A549 (cell line): ENCODE results near the gene TNIK. TPM values are rescaled to one million over a fixed set of nuclear protein-coding genes. Genes with fewer than 3 reads are reported as not detected.

ENCODE experiments used
- ATAC-seq, 2 experiments: fragments of 200-7000 bp in 1 of 2; fragments of >200 bp in 1 of 2; cut with Nextera tagmentation in 1 of 2; cut with Tn5 transposase in 1 of 2; 3 replicates each; pipeline versions ENCODE4 v1.8.0 to v1.9.1; 2018 to 2020; ENCODE audit warnings: mild to moderate bottlenecking in 1 of 2, moderate library complexity in 1 of 2
- CTCF ChIA-PET: fragments of 300-600 bp; sonication (Branson Sonifier 250); formaldehyde crosslinking; extraction: SDS; loops from one replicate; lab custom pipeline; 2021; ENCODE audit warnings: antibody characterized with exemption, inconsistent platforms; lab: Yijun Ruan, JAX
- POLR2A ChIA-PET: fragments of 350-600 bp; formaldehyde crosslinking; extraction: SDS; loops from one replicate; lab custom pipeline; 2021; ENCODE audit warnings: antibody characterized with exemption, inconsistent platforms; lab: Yijun Ruan, JAX
- DNase-seq, 2 experiments: peaks; one replicate each; pipeline versions ENCODE4 v3.0.0 to v3.0.0-alpha.2; 2011 to 2016; ENCODE audit warnings: low read depth in 1 of 2, low spot score in 1 of 2
- FAIRE-seq: peaks from 2 replicates; lab custom pipeline; 2011; peaks lifted over from hg19 to GRCh38; lab: Jason Lieb, UNC
- H3K27ac ChIP-seq, 2 experiments: fragments of >200 bp; sonication (Bioruptor Twin); formaldehyde crosslinking; 3 replicates each; pipeline ENCODE4 v1.5.1; 2016 to 2017
- H3K4me1 ChIP-seq: fragments of >200 bp; sonication (Bioruptor Twin); formaldehyde crosslinking; 3 replicates; pipeline ENCODE4 v1.6.1; 2016
- H3K4me2 ChIP-seq: fragments of >200 bp; sonication (Bioruptor Twin); formaldehyde crosslinking; 3 replicates; pipeline ENCODE4 v1.6.1; 2016
- H3K4me3 ChIP-seq: fragments of >200 bp; sonication (Bioruptor Twin); formaldehyde crosslinking; 3 replicates; pipeline ENCODE4 v1.5.1; 2016
- H3K9me3 ChIP-seq: fragments of >200 bp; sonication (Bioruptor Twin); formaldehyde crosslinking; 3 replicates; pipeline ENCODE4 v1.6.1; 2016
- CBX8 ChIP-seq: fragments of 200-600 bp; sonication (generic); IDR thresholded peaks from 2 replicates; pipeline ENCODE4 v1.6.1; 2016
- CEBPB ChIP-seq, 2 experiments: fragments of >200 bp in 1 of 2; sonication (Bioruptor Twin) in 1 of 2; formaldehyde crosslinking in 1 of 2; IDR thresholded peaks; 2 replicates each; pipeline ENCODE4 v1.6.1; 2012 to 2016
- CHD4 ChIP-seq: fragments of 200-600 bp; sonication (generic); IDR thresholded peaks from 2 replicates; pipeline ENCODE4 v1.6.1; 2016; ENCODE audit warnings: antibody characterized with exemption, mild to moderate bottlenecking, borderline replicate concordance
- EHF ChIP-seq: fragments of 250-450 bp; sonication (Bioruptor Pico); IDR thresholded peaks from 2 replicates; pipeline ENCODE4 v1.5.0; 2020; ENCODE audit warnings: mild to moderate bottlenecking
- FOSL2 ChIP-seq, 2 experiments: fragments of 450-650 bp in 1 of 2; fragments of >200 bp in 1 of 2; sonication (Bioruptor Twin) in 1 of 2; formaldehyde crosslinking; IDR thresholded peaks; 2 replicates each; pipeline versions ENCODE4 v1.5.0 to v1.6.1; 2016 to 2020; ENCODE audit warnings: mild to moderate bottlenecking in 1 of 2, moderate library complexity in 1 of 2
- HDAC2 ChIP-seq: fragments of 200-600 bp; sonication (generic); IDR thresholded peaks from 2 replicates; pipeline ENCODE4 v1.6.1; 2016
- HOXB5 ChIP-seq: fragments of 250-450 bp; sonication (Bioruptor Pico); IDR thresholded peaks from 2 replicates; pipeline ENCODE4 v1.5.0; 2020; ENCODE audit warnings: mild to moderate bottlenecking, moderate library complexity
- KDM1A ChIP-seq: fragments of 200-600 bp; sonication (generic); IDR thresholded peaks from 2 replicates; pipeline ENCODE4 v1.6.1; 2016; ENCODE audit warnings: low read depth, mild to moderate bottlenecking
- PHF8 ChIP-seq: fragments of 200-600 bp; sonication (generic); IDR thresholded peaks from 2 replicates; pipeline ENCODE4 v1.6.1; 2016; ENCODE audit warnings: low read depth, mild to moderate bottlenecking, antibody characterized with exemption, moderate library complexity, borderline replicate concordance
- RAD21 ChIP-seq, 2 experiments: fragments of >200 bp in 1 of 2; sonication (Bioruptor Twin) in 1 of 2; formaldehyde crosslinking in 1 of 2; IDR thresholded peaks in 1 of 2; conservative IDR thresholded peaks in 1 of 2; 2 replicates in 1 of 2; 3 replicates in 1 of 2; pipeline ENCODE4 v1.6.1; 2012 to 2018; ENCODE audit warnings: inconsistent platforms in 1 of 2
- RFX5 ChIP-seq: fragments of 450-650 bp; IDR thresholded peaks from 2 replicates; pipeline ENCODE4 v1.7.1; 2014; ENCODE audit warnings: antibody characterized with exemption, mild to moderate bottlenecking, moderate library complexity
- RNF2 ChIP-seq: fragments of 200-600 bp; sonication (generic); IDR thresholded peaks from 2 replicates; pipeline ENCODE4 v1.6.1; 2016; ENCODE audit warnings: low read depth, mild to moderate bottlenecking, antibody characterized with exemption, moderate library complexity, borderline replicate concordance
- SMC3 ChIP-seq: fragments of >200 bp; sonication (Bioruptor Twin); formaldehyde crosslinking; IDR thresholded peaks from 3 replicates; pipeline ENCODE4 v1.6.1; 2018; ENCODE audit warnings: inconsistent platforms
- SREBF2 ChIP-seq: fragments of 450-650 bp; IDR thresholded peaks from 2 replicates; pipeline ENCODE4 v1.6.1; 2014; ENCODE audit warnings: mild to moderate bottlenecking, moderate library complexity
- WGBS: methylation state at CpG from one replicate; pipeline ENCODE4 v1.1.6; 2017; ENCODE audit errors: missing lambda C conversion rate; 5-methylcytosine and 5-hydroxymethylcytosine counted together
- polyA plus RNA-seq, 4 experiments: library from polyadenylated mRNA; depleted of rRNA in 3 of 4; stranded (reverse); fragments of >200 nt; fragmentation: RNase III in 1 of 4; extraction: RNeasy Plus Mini Kit Qiagen cat#74134 plus additional on column Dnase treatment in 1 of 4; gene quantifications; 2 replicates in 3 of 4; 3 replicates in 1 of 4; pipeline ENCODE4 v1.2.3, GENCODE V29; 2011 to 2017
- TF ChIP-seq, protein P1 (sequence below): fragments of >200 bp; sonication (Bioruptor Twin); formaldehyde crosslinking; IDR thresholded peaks from 3 replicates; pipeline ENCODE4 v1.5.1; 2016
- TF ChIP-seq, protein P2 (sequence below): fragments of 250-450 bp; sonication (Bioruptor Pico); IDR thresholded peaks from 2 replicates; pipeline ENCODE4 v1.5.0; 2020; ENCODE audit warnings: low read depth, mild to moderate bottlenecking, moderate library complexity
- TF ChIP-seq, protein P3 (sequence below): IDR thresholded peaks from 2 replicates; pipeline ENCODE4 v1.6.1; 2012

The TNIK gene
- polyA plus RNA-seq, 2 of the 4 experiments (the other 2 are of a cell fraction), result 1.6 to 1.8 TPM

DNA sequence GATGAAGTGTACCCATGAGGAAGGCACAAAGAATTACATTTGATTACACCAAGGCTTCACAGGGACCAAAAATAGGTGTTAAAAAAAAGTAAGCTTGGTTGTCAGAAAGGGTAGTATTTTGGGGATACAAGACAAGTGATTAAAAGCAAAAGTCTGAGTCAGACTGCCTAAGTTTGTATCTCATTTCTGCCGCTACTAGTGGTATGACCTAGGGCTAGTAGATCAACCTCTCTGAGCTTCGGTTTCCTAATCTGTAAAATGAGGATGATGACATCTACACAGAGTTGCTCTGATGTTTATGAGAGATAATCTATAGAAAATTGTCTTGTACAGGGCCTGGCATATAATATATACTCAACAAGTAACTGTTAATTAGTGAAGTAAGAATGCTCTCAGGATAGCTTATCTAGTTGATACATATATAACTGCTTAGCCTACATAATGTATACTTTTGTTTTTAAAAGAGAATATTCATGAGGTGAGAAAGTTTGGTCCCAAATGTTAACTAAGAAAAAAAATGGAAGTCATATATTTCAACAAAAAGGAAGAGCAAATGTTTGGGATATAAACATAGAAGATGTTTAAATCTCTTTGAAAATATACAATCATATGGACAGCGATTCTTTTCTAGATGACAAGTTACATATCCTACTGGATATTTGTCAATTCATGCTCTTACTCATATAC is 270.7 kb downstream of the TNIK start:
- CTCF ChIA-PET, result interaction anchor here (1.0 to 4.9 kb wide), 3 partner anchors 21 to 377 kb away, joined by 3 to 27 read pairs (median 5); no protein-coding TSS in a partner anchor
- no peak overlapping the region for H3K4me2 ChIP-seq
- no peak overlapping the region; a peak in 1 of 6 replicates for H3K27ac ChIP-seq
- POLR2A ChIA-PET, result no interaction called here
- 84% methylated on average over 3 of the region's 3 CpGs for WGBS
- ATAC-seq (no peak), DNase-seq (no peak), FAIRE-seq (no peak)
- H3K9me3 ChIP-seq, result no peaks in the 10 kb centered on the region
- TF ChIP-seq CBX8 (no peak), PHF8 (no peak), CEBPB (IDR thresholded peaks at IDR 0.05) (no peak), FOSL2 (IDR thresholded peaks at IDR 0.05) (no peak), FOSL2 (CRISPR knock-in tag; IDR thresholded peaks at IDR 0.05) (no peak), RFX5 (no peak), CHD4 (no peak)
- H3K4me1 ChIP-seq, result peaks cover 28% of the 10 kb centered on the region
- H3K4me3 ChIP-seq, result no peak overlapping the region

DNA sequence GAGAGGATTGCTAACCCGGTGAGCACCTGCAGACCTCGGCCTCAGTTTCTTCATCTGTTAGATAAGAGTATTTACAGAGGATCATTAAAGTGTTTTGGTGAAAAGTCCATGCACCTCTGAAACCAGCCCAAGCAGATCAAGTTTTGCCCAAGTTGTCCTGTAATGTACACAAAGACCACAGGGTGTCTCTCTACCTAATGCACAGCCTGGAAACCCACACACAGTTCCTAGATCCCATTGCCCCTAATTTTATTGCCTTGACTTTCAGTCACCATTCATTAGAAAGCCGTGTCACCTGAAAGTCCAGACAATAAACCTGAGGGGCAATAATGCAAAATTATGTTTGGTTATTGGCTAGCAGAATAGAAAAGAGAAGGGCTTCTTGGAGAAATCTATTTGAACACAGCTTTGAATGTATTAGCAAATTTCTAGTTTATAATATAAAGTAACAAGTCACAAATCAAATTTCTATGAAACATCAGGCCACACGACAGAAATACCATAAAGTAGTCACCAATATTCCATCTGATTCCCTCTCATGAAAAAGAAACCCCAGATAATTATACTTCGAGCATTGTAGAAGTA is 272.4 kb downstream of the TNIK start:
- Histone ChIP-seq H3K9me3 (no peaks in the 10 kb centered on the region), H3K4me3 (no peak overlapping the region), H3K4me1 (peaks cover 23% of the 10 kb centered on the region), H3K4me2 (no peak overlapping the region), H3K27ac (no peak overlapping the region)
- ChIA-PET POLR2A (no interaction called here), CTCF (interaction anchor here (0.7 to 4.9 kb wide), 11 partner anchors 19 to 585 kb away, joined by 3 to 27 read pairs (median 3); no protein-coding TSS in a partner anchor)
- DNase-seq (peak; percentile 9 to 28), ATAC-seq (peak in 1 of 2 experiments; percentile 82; a peak in 3 of 6 replicates), FAIRE-seq (no peak)
- TF ChIP-seq, protein P1, sequence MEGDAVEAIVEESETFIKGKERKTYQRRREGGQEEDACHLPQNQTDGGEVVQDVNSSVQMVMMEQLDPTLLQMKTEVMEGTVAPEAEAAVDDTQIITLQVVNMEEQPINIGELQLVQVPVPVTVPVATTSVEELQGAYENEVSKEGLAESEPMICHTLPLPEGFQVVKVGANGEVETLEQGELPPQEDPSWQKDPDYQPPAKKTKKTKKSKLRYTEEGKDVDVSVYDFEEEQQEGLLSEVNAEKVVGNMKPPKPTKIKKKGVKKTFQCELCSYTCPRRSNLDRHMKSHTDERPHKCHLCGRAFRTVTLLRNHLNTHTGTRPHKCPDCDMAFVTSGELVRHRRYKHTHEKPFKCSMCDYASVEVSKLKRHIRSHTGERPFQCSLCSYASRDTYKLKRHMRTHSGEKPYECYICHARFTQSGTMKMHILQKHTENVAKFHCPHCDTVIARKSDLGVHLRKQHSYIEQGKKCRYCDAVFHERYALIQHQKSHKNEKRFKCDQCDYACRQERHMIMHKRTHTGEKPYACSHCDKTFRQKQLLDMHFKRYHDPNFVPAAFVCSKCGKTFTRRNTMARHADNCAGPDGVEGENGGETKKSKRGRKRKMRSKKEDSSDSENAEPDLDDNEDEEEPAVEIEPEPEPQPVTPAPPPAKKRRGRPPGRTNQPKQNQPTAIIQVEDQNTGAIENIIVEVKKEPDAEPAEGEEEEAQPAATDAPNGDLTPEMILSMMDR, result peak; percentile 59
- no peak for TF ChIP-seq RNF2
- no peak for TF ChIP-seq SREBF2
- TF ChIP-seq EHF (CRISPR knock-in tag), result no peak
- TF ChIP-seq RAD21 (conservative IDR thresholded peaks at IDR 0.05 in 1 of 2, IDR thresholded peaks at IDR 0.05 in 1 of 2), result peak; percentile 63 to 64
- no peak for TF ChIP-seq CHD4
- TF ChIP-seq SMC3, result peak; percentile 81
- WGBS, result 19% methylated on average over 5 of the region's 5 CpGs

DNA sequence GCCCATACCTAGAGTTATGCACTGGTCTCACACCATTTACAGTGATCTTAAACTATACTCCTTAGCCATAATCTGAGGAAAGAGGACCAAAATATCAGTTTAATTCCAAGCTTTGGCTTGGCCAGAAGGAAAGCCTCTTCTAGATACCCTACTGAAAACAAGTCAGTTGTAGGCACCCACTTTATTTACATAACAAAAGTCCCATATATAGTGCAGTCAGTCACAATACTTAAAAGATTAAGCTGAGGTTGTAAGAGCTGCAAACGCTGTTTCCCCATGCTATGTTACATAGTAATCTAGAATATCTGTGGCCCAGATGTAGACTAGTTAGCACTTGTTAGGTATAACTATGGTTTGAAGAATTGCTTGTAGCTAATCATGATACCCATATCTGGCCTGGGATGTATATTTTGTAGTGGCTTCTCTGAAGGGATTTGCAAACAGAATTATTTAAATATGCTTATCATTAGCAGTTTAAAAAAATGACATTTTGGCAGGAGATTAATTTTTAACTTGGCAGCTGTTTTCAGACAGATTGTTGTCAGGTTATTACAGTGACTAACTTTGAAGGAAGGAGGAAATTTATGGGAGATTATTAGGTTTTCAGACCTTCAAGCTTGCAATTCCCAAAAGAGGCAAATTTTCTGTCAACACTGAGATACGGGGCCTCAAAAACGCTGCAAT is 273.2 kb downstream of the TNIK start:
- no peak overlapping the region for H3K27ac ChIP-seq
- no peak overlapping the region for H3K4me2 ChIP-seq
- H3K4me3 ChIP-seq, result no peak overlapping the region
- no peaks in the 10 kb centered on the region for H3K9me3 ChIP-seq
- no peak for DNase-seq
- CTCF ChIA-PET, result interaction anchor here (0.5 to 4.9 kb wide), 16 partner anchors 12 to 839 kb away, joined by 3 to 27 read pairs (median 3); no protein-coding TSS in a partner anchor
- TF ChIP-seq HOXB5 (no peak), HDAC2 (no peak), KDM1A (no peak)
- TF ChIP-seq, protein P2, sequence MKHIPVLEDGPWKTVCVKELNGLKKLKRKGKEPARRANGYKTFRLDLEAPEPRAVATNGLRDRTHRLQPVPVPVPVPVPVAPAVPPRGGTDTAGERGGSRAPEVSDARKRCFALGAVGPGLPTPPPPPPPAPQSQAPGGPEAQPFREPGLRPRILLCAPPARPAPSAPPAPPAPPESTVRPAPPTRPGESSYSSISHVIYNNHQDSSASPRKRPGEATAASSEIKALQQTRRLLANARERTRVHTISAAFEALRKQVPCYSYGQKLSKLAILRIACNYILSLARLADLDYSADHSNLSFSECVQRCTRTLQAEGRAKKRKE (CRISPR knock-in tag), result no peak
- TF ChIP-seq, protein P3, sequence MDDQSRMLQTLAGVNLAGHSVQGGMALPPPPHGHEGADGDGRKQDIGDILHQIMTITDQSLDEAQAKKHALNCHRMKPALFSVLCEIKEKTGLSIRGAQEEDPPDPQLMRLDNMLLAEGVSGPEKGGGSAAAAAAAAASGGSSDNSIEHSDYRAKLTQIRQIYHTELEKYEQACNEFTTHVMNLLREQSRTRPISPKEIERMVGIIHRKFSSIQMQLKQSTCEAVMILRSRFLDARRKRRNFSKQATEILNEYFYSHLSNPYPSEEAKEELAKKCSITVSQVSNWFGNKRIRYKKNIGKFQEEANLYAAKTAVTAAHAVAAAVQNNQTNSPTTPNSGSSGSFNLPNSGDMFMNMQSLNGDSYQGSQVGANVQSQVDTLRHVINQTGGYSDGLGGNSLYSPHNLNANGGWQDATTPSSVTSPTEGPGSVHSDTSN, result no peak
- TF ChIP-seq, all 56 proteins: peak for 0
- FAIRE-seq (no peak), ATAC-seq (no peak)
- WGBS, result 89% methylated on average over 3 of the region's 3 CpGs
- peaks cover 17% of the 10 kb centered on the region for H3K4me1 ChIP-seq
- POLR2A ChIA-PET, result no interaction called here
